Caco-2 (cell line): ENCODE results near the gene SPINK1. TPM values are rescaled to one million over a fixed set of nuclear protein-coding genes. Genes with fewer than 3 reads are reported as not detected.

ENCODE experiments used
- BruUV-seq: library from RNA; stranded (reverse); fragments of 400-500 nt; replicated peaks from 2 replicates; lab custom pipeline; 2021; lab: Mats Ljungman, UMichigan
- CTCF ChIA-PET: fragments of 300-600 bp; sonication (Branson Sonifier 250); formaldehyde crosslinking; loops from one replicate; lab custom pipeline; 2022; ENCODE audit warnings: antibody characterized with exemption; lab: Charles Lee
- POLR2A ChIA-PET: fragments of 300-600 bp; sonication (Branson Sonifier 250); formaldehyde crosslinking; loops from one replicate; lab custom pipeline; 2022; ENCODE audit warnings: antibody characterized with exemption; lab: Charles Lee
- DNase-seq, 2 experiments: peaks; one replicate each; pipeline versions ENCODE4 v3.0.0 to v3.0.0-alpha.2; 2020 to 2022
- H3K27me3 ChIP-seq: replicated peaks from 2 replicates; pipeline ENCODE4 v1.6.0; 2011; ENCODE audit warnings: low read length; ENCODE audit not compliant: control insufficient read depth, insufficient read depth
- H3K36me3 ChIP-seq: 2 replicates; pipeline ENCODE4 v1.5.1; 2011; ENCODE audit warnings: low read length; ENCODE audit not compliant: control insufficient read depth, insufficient read depth
- H3K4me1 ChIP-seq: fragments of 250-450 bp; sonication (Bioruptor Pico); 2 replicates; pipeline ENCODE4 v1.5.1; 2020; ENCODE audit warnings: mild to moderate bottlenecking
- H3K4me3 ChIP-seq: 2 replicates; pipeline ENCODE4 v1.5.1; 2011; ENCODE audit warnings: low read depth, mild to moderate bottlenecking, control low read depth, low read length
- H3K9me3 ChIP-seq: fragments of 250-450 bp; sonication (Bioruptor Pico); 2 replicates; pipeline ENCODE4 v1.5.1; 2020; ENCODE audit warnings: mild to moderate bottlenecking, moderate library complexity
- H3K27ac Mint-ChIP-seq: one replicate; pipeline ENCODE4 v1.8.0; 2022; ENCODE audit warnings: mixed read lengths; ENCODE audit not compliant: unreplicated experiment
- H3K27me3 Mint-ChIP-seq: one replicate; pipeline ENCODE4 v1.8.0; 2022; ENCODE audit warnings: mixed read lengths; ENCODE audit not compliant: insufficient read depth, unreplicated experiment
- H3K36me3 Mint-ChIP-seq: one replicate; pipeline ENCODE4 v1.8.0; 2022; ENCODE audit warnings: mild to moderate bottlenecking, mixed read lengths; ENCODE audit not compliant: insufficient read depth, unreplicated experiment
- H3K4me1 Mint-ChIP-seq: one replicate; pipeline ENCODE4 v1.8.0; 2022; ENCODE audit warnings: low read depth, mixed read lengths; ENCODE audit not compliant: unreplicated experiment
- H3K4me3 Mint-ChIP-seq: one replicate; pipeline ENCODE4 v1.8.0; 2022; ENCODE audit warnings: mild to moderate bottlenecking, moderate library complexity, mixed read lengths; ENCODE audit not compliant: unreplicated experiment
- H3K9me3 Mint-ChIP-seq: one replicate; pipeline ENCODE4 v1.8.0; 2022; ENCODE audit warnings: mixed read lengths; ENCODE audit not compliant: unreplicated experiment
- CTCF ChIP-seq, 2 experiments: fragments of 200-600 bp in 1 of 2; IDR thresholded peaks; 1 replicate in 1 of 2; 2 replicates in 1 of 2; pipeline versions ENCODE4 v1.5.1 to v1.8.0; 2011 to 2022; ENCODE audit warnings: antibody characterized with exemption in 1 of 2, control low read depth in 1 of 2, inconsistent platforms in 1 of 2, low read depth in 1 of 2, low read length in 1 of 2, mild to moderate bottlenecking in 1 of 2, moderate library complexity in 1 of 2; ENCODE audit not compliant: insufficient read depth in 1 of 2, severe bottlenecking in 1 of 2, unreplicated experiment in 1 of 2
- intact Hi-C: fragments of 100-400 bp; cut with micrococcal nuclease; formaldehyde crosslinking; loops from one replicate; pipeline ENCODE4 v1.10.0; 2022; ENCODE audit not compliant: unreplicated experiment
- total RNA-seq: library from RNA; stranded (reverse); gene quantifications from 2 replicates; pipeline ENCODE4 v1.2.3, GENCODE V29; 2022

Gene SPINK1
- total RNA-seq, 1 experiment from 2014 or later = 1,916 TPM

DNA sequence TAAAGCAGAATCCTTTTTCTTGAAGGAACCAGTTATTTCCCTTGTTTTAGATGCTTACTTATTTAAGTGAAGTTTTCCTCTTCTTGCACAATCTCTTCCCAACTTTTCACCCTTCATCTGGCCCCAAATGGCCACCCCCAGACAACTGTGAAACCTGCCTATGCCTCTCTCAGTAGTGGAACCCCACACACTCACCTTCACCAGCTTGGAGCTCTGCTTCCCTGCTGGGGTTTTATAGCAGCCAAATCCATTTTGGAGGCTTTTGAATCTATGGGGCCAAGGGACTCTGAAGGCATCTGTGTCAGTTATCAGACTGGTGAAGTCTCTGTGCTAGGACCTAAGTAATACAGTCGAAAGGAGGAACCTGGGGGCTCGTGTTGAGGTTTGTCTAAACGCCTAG, 22.9 kb upstream of the SPINK1 start:
- Histone ChIP-seq H3K9me3 (no peaks in the 10 kb centered on the region), H3K4me1 (no peaks in the 10 kb centered on the region), H3K27me3 (no peaks in the 10 kb centered on the region), H3K36me3 (no peaks in the 10 kb centered on the region), H3K4me3 (no peak overlapping the region)
- H3K4me3 Mint-ChIP-seq = no peak overlapping the region
- no peak overlapping the region for H3K27ac Mint-ChIP-seq
- ChIA-PET POLR2A (no interaction called here), CTCF (interaction anchor here (0.8 kb wide), 1 partner anchor 81 kb away, joined by 3 read pairs; no protein-coding TSS in a partner anchor)
- peaks cover 9% of the 10 kb centered on the region for H3K4me1 Mint-ChIP-seq
- no peak for TF ChIP-seq CTCF (IDR thresholded peaks at IDR 0.05; ENCODE audit: insufficient read depth in 1 of 2, low read depth in 1 of 2, low read length in 1 of 2, severe bottlenecking in 1 of 2, unreplicated experiment in 1 of 2)
- H3K27me3 Mint-ChIP-seq = no peaks in the 10 kb centered on the region
- BruUV-seq = no TSS peak
- no peaks in the 10 kb centered on the region for H3K9me3 Mint-ChIP-seq
- intact Hi-C loops = loop anchor here (10.0 kb wide), 1 partner anchor 250 kb away; no protein-coding TSS in a partner anchor
- H3K36me3 Mint-ChIP-seq = no peaks in the 10 kb centered on the region
- no peak for DNase-seq

GRCh38 chr5:147853372-147853987, 22.0 kb upstream of the SPINK1 start:
- Histone ChIP-seq H3K9me3 (no peaks in the 10 kb centered on the region), H3K4me3 (no peak overlapping the region), H3K4me1 (no peaks in the 10 kb centered on the region), H3K36me3 (no peaks in the 10 kb centered on the region), H3K27me3 (no peaks in the 10 kb centered on the region)
- DNase-seq = no peak
- Mint-ChIP-seq H3K27ac (no peak overlapping the region), H3K36me3 (no peaks in the 10 kb centered on the region), H3K4me1 (peaks cover 14% of the 10 kb centered on the region), H3K27me3 (no peaks in the 10 kb centered on the region), H3K4me3 (no peak overlapping the region), H3K9me3 (no peaks in the 10 kb centered on the region)
- TF ChIP-seq CTCF (IDR thresholded peaks at IDR 0.05; ENCODE audit: insufficient read depth in 1 of 2, low read depth in 1 of 2, low read length in 1 of 2, severe bottlenecking in 1 of 2, unreplicated experiment in 1 of 2) = no peak
- CTCF ChIA-PET = no interaction called here
- intact Hi-C loops = loop anchor here (10.0 kb wide), 1 partner anchor 251 kb away; no protein-coding TSS in a partner anchor
- BruUV-seq = no TSS peak
- POLR2A ChIA-PET = no interaction called here

DNA sequence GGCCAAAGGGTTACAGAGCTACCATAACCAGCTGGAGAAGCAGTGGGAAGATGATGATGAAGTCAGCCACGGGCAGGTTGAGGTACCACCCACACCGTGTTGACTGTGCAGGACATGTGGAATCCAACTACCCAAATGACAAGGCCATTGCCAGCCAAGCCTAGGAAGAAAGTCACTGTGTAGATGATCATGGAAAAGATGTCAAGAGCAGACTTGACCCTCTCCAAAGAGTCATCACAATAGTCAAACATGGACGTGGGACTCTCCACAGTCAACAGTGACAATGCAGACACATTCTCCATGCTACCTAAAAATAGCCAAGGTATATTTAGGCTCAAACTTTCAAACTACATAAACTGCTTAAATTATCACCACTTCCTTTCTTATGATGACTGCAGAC, 20.9 kb upstream of the SPINK1 start:
- Mint-ChIP-seq H3K9me3 (no peaks in the 10 kb centered on the region), H3K36me3 (no peaks in the 10 kb centered on the region), H3K27me3 (no peaks in the 10 kb centered on the region), H3K4me1 (peaks cover 9% of the 10 kb centered on the region), H3K27ac (no peak overlapping the region), H3K4me3 (no peak overlapping the region)
- BruUV-seq = no TSS peak
- Histone ChIP-seq H3K9me3 (no peaks in the 10 kb centered on the region), H3K36me3 (no peaks in the 10 kb centered on the region), H3K4me1 (no peaks in the 10 kb centered on the region), H3K27me3 (no peaks in the 10 kb centered on the region), H3K4me3 (no peak overlapping the region)
- DNase-seq = no peak
- CTCF ChIA-PET = no interaction called here
- no peak for TF ChIP-seq CTCF (IDR thresholded peaks at IDR 0.05; ENCODE audit: insufficient read depth in 1 of 2, low read depth in 1 of 2, low read length in 1 of 2, severe bottlenecking in 1 of 2, unreplicated experiment in 1 of 2)
- intact Hi-C loops = loop anchor here (10.0 kb wide), 1 partner anchor 252 kb away; no protein-coding TSS in a partner anchor
- POLR2A ChIA-PET = no interaction called here
